Psoas muscle (tissue), 8 donors: ENCODE data around the gene AMELY. TPM values are rescaled to one million over a fixed set of nuclear protein-coding genes. Genes with fewer than 3 reads are reported as not detected.
"Not testable (repeated sequence)": the region's sequence is repeated elsewhere in the genome, so short reads cannot be mapped to it uniquely, and the experiment has no call there.

Experiments
- ATAC-seq, 4 donors: fragments of 200-7000 bp; cut with Tn5 transposase; one replicate each; pipeline ENCODE4 v1.9.1; 2020; ENCODE audit warnings: moderate library complexity in 3 of 4, mild to moderate bottlenecking in 2 of 4
- DNase-seq, 2 donors: peaks; one replicate each; pipeline ENCODE4 v3.0.0-alpha.2; 2020
- H3K27ac ChIP-seq: fragments of 200-600 bp; one replicate; pipeline ENCODE4 v1.8.0; 2022
- H3K27me3 ChIP-seq, 3 donors: fragments of 200-600 bp in 1 of 3; one replicate each; pipeline versions ENCODE4 v1.6.1 to v1.8.0; 2013 to 2022; ENCODE audit warnings: low read length in 2 of 3, mild to moderate bottlenecking in 2 of 3, moderate library complexity in 1 of 3; ENCODE audit not compliant: insufficient read depth in 3 of 3
- H3K36me3 ChIP-seq, 2 donors: fragments of 200-600 bp in 1 of 2; one replicate each; pipeline versions ENCODE4 v1.6.1 to v1.8.0; 2013 to 2022; ENCODE audit warnings: low read depth in 1 of 2, mild to moderate bottlenecking in 1 of 2, moderate library complexity in 1 of 2; ENCODE audit not compliant: insufficient read depth in 1 of 2
- H3K4me1 ChIP-seq: fragments of 200-600 bp; one replicate; pipeline ENCODE4 v1.8.0; 2022
- H3K4me3 ChIP-seq: fragments of 200-600 bp; one replicate; pipeline ENCODE4 v1.8.0; 2022; ENCODE audit warnings: mild to moderate bottlenecking
- H3K9me3 ChIP-seq: fragments of 200-600 bp; one replicate; pipeline ENCODE4 v1.8.0; 2022
- CTCF ChIP-seq: fragments of 200-600 bp; IDR thresholded peaks from one replicate; pipeline ENCODE4 v1.8.0; 2022; ENCODE audit warnings: antibody characterized with exemption
- WGBS, 3 donors: extraction: QIAGEN DNeasy Blood & Tissue Kit; methylation state at CpG; one replicate each; pipeline versions ENCODE4 v1.1.6 to v1.1.7; 2013; 5-methylcytosine and 5-hydroxymethylcytosine counted together
- intact Hi-C, 2 donors: fragments of 100-400 bp; cut with DNase I; formaldehyde crosslinking; loops; one replicate each; pipeline versions ENCODE4 v1.11.0 to v1.14.2; 2022
- polyA plus RNA-seq, 3 donors: library from polyadenylated mRNA; stranded (reverse); fragments of 200-250 nt; gene quantifications; one replicate each; pipeline ENCODE4 v1.2.3, GENCODE V29; 2013
- total RNA-seq, 4 donors: library from RNA; stranded (reverse); fragmentation: NEBNext Ultra II Directional in 2 of 4; extraction: Animal tissue kit (Norgen Biotek cat#: 25700) in 2 of 4; gene quantifications; one replicate each; pipeline versions ENCODE4 v1.2.1 to v1.2.4, GENCODE V29; 2021 to 2023
- donor health status: healthy with polysubstance abuse.
- donor health status: DM: no; HTN: no; CAD: no; lungs with moderate emphysema.
- donor health status: Bipolar disorder and iron deficiency.
- donor health status: healthy.
- donor health status: DM: yes; HTN: yes; CAD: no.
- donor health status: DM: no; HTN: no; CAD: no.
- donor health status: DM: no; HTN: no; CAD: no.
- donor health status: DM: yes; HTN: yes; CAD: no.

Gene AMELY
- total and polyA plus RNA-seq, 7 donors: not detected

GRCh38 chrY:6907591-6907990 is 4.0 kb downstream of the AMELY start:
- TF ChIP-seq CTCF: no peak
- Histone ChIP-seq H3K4me1 (no peaks in the 10 kb centered on the region), H3K27me3 (no peaks in the 10 kb centered on the region), H3K36me3 (no peaks in the 10 kb centered on the region), H3K9me3 (no peaks in the 10 kb centered on the region), H3K27ac (no peak overlapping the region), H3K4me3 (no peak overlapping the region)
- no peak for DNase-seq
- 60 to 89% methylated on average over 1 of the region's 1 CpG; no CpG with 5 or more reads in 1 of the 3 donors for WGBS, 3 donors
- intact Hi-C loops: no loop called here
- no peak for ATAC-seq

DNA sequence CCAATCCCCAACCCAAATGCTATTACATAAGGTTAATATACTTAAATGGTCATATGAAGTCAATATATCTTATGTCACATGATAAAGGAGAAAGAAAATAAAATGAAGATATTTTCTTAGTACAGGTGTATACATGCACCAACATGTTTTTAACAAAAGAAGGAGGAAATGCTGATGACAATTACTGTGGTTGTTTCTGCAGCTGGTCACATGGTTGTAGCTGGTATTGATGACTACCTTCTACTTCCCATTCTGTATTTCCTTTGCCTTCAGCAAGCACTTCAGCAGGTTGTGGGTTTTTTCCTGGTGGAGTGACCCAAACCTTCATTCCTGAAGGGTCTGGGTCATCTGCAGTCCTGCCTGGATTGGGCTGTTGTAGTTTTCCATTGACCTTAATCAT is 9.4 kb downstream of the AMELY start:
- ATAC-seq, H3K4me1 ChIP-seq, H3K27me3 ChIP-seq, DNase-seq, H3K9me3 ChIP-seq, H3K36me3 ChIP-seq, intact Hi-C loops, H3K4me3 ChIP-seq, H3K27ac ChIP-seq: not testable (repeated sequence)

GRCh38 chrY:6895236-6895635 is 16.3 kb downstream of the AMELY start:
- no peak overlapping the region for H3K4me3 ChIP-seq
- no peak for TF ChIP-seq CTCF
- WGBS, 3 donors: 6 to 16% methylated on average over 1 of the region's 1 CpG; no CpG with 5 or more reads in 1 of the 3 donors
- intact Hi-C loops: no loop called here
- ATAC-seq: no peak
- H3K27me3 ChIP-seq: no peaks in the 10 kb centered on the region
- no peak for DNase-seq
- H3K36me3 ChIP-seq: no peaks in the 10 kb centered on the region
- no peaks in the 10 kb centered on the region for H3K9me3 ChIP-seq
- no peak overlapping the region for H3K27ac ChIP-seq
- H3K4me1 ChIP-seq: no peaks in the 10 kb centered on the region

DNA sequence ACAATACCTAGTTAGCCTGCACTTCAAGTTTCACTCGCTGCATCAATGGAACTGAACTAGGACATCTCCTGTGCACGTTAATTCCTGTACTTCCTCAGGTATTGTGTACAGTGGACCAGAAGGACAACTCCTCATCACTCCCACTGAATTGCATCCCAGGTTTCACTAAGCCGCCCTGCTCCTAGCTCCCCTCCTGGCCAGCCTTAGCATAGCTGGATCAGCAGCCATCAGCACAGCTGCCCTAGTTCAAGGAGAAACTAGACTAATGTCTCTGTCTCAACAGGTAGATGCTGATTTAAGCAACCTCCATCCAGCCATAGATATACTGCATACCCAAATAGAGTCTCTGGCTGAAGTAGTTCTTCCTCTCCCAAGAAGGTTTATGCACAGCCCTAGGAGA is 17.1 kb downstream of the AMELY start:
- intact Hi-C loops: no loop called here
- no peak overlapping the region for H3K4me3 ChIP-seq
- ATAC-seq (no peak), DNase-seq (no peak)
- no peak overlapping the region for H3K27ac ChIP-seq
- WGBS, 3 donors: 64 to 70% methylated on average over 3 of the region's 3 CpGs; no CpG with 5 or more reads in 1 of the 3 donors
- no peaks in the 10 kb centered on the region for H3K9me3 ChIP-seq
- H3K4me1 ChIP-seq: no peaks in the 10 kb centered on the region
- TF ChIP-seq CTCF: no peak
- H3K36me3 ChIP-seq: no peaks in the 10 kb centered on the region
- H3K27me3 ChIP-seq: no peaks in the 10 kb centered on the region

GRCh38 chrY:6849384-6849783 is 62.2 kb downstream of the AMELY start:
- 45 to 48% methylated on average over 2 of the region's 2 CpGs; no CpG with 5 or more reads in 1 of the 3 donors for WGBS, 3 donors
- DNase-seq (no peak), ATAC-seq (no peak)

DNA sequence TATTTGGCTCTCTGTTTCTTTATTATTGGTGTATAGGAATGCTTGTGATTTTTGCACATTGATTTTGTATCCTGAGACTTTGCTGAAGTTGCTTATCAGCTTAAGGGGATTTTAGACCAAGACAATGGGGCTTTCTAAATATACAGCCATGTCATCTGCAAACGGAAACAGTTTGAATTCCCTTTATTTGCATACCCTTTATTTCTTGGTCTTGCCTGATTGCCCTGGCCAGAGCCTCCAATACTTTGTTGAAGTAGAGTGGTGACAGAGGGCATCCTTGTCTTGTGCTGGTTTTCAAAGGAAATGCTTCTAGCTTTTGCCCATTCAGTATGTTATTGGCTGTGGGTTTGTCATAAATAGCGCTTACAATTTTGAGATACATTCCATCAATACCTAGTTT is 68.9 kb downstream of the AMELY start:
- intact Hi-C loops, H3K27me3 ChIP-seq: not testable (repeated sequence)
- WGBS, 3 donors: 72 to 77% methylated on average over 2 of the region's 2 CpGs; no CpG with 5 or more reads in 1 of the 3 donors

More at GRCh38 chrY:6849384-6849783, 62.2 kb downstream of the AMELY start:
- Histone ChIP-seq H3K36me3 (no peaks in the 10 kb centered on the region), H3K27ac (no peak overlapping the region), H3K4me1 (no peaks in the 10 kb centered on the region), H3K27me3 (no peaks in the 10 kb centered on the region), H3K9me3 (no peaks in the 10 kb centered on the region), H3K4me3 (no peak overlapping the region)
- TF ChIP-seq CTCF: no peak
- intact Hi-C loops: no loop called here

More for the DNA sequence above, 68.9 kb downstream of the AMELY start:
- H3K36me3 ChIP-seq, DNase-seq, H3K27ac ChIP-seq, H3K4me1 ChIP-seq, H3K4me3 ChIP-seq, H3K9me3 ChIP-seq, ATAC-seq: not testable (repeated sequence)
